ENCODE results near the gene ATOX1. TPM values are rescaled to one million over a fixed set of nuclear protein-coding genes. Genes with fewer than 3 reads are reported as not detected.

Gene ATOX1
- polyA plus RNA-seq, 3 donors from 2014 or later = 112 to 145 (median 113) TPM

- H3K4me3 Mint-ChIP-seq = peak overlapping the region in 2 of 5 donors; percentile 19 to 30
- H3K9me3 Mint-ChIP-seq = no peaks in the 10 kb centered on the region
- H3K36me3 Mint-ChIP-seq = peaks cover 0 to 14% (median 0%) of the 10 kb centered on the region in 3 donors
- peak overlapping the region in 4 of 6 donors; percentile 30 to 73 (median 62) for H3K27ac Mint-ChIP-seq
- peaks cover 52 to 72% of the 10 kb centered on the region in 2 donors for H3K4me1 Mint-ChIP-seq
- H3K27me3 Mint-ChIP-seq (ENCODE audit: low read depth in 3 of 3) = peaks cover 0 to 11% (median 5%) of the 10 kb centered on the region in 3 donors
- no peak for DNase-seq
Observed at GRCh38 chr5:151755383-151755782, 3.0 kb downstream of the ATOX1 start.

- Mint-ChIP-seq H3K27ac (peak overlapping the region in 4 of 6 donors; percentile 12 to 62 (median 24)), H3K4me3 (no peak overlapping the region), H3K36me3 (peaks cover 0 to 14% (median 0%) of the 10 kb centered on the region in 3 donors), H3K4me1 (peaks cover 32 to 60% of the 10 kb centered on the region in 2 donors), H3K27me3 (ENCODE audit: low read depth in 3 of 3) (peaks cover 0 to 7% (median 1%) of the 10 kb centered on the region in 3 donors), H3K9me3 (no peaks in the 10 kb centered on the region)
- DNase-seq = no peak
Observed at GRCh38 chr5:151751593-151751992, 6.8 kb downstream of the ATOX1 start.

DNA sequence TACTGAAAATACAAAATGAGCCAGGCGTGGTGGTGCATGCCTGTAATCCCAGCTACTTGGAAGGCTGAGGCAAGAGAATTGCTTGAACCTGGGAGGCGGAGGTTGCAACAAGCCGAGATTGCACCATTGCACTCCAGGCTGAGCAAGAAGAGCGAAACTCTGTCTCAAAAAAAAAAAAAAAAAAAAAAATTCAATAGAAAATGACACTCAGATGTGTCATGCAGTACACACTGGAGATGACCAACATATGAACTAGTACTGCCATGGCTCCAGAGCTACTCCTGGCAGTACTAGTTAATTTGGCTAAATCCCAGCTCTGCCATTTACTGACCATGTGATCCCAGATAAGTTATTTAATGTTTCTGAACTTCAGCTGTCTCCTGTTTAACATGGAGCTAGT lies 7.3 kb downstream of the ATOX1 start:
- H3K27ac Mint-ChIP-seq = no peak overlapping the region
- peaks cover 0 to 3% (median 1%) of the 10 kb centered on the region in 3 donors for H3K27me3 Mint-ChIP-seq (ENCODE audit: low read depth in 3 of 3)
- peaks cover 32 to 60% of the 10 kb centered on the region in 2 donors for H3K4me1 Mint-ChIP-seq
- no peak for DNase-seq
- no peak overlapping the region for H3K4me3 Mint-ChIP-seq
- no peaks in the 10 kb centered on the region for H3K9me3 Mint-ChIP-seq
- peaks cover 0 to 14% (median 0%) of the 10 kb centered on the region in 3 donors for H3K36me3 Mint-ChIP-seq

DNA sequence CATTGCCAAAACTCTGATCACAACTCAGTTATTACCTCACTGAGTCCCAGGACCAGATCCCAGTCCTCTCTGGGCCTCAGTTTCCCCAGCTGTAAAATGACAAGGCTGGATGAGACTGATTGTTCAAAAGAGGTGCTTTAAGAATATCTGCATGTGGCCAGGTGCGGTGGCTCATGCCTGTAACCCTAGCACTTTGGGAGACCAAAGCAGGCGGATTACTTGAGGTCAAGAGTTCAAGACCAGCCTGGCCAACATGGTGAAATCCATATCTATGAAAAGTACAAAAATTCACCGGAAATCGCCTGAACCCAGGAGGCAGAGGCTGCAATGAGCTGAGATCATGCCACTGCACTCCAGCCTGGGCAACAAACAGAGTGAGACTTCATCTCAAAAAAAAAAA lies 8.3 kb downstream of the ATOX1 start:
- DNase-seq = no peak
- no peak overlapping the region for H3K4me3 Mint-ChIP-seq
- H3K27ac Mint-ChIP-seq = peak overlapping the region in 5 of 6 donors; percentile 67 to 81 (median 74)
- peaks cover 0 to 6% (median 1%) of the 10 kb centered on the region in 3 donors for H3K27me3 Mint-ChIP-seq (ENCODE audit: low read depth in 3 of 3)
- H3K9me3 Mint-ChIP-seq = no peaks in the 10 kb centered on the region
- H3K4me1 Mint-ChIP-seq = peaks cover 33 to 60% of the 10 kb centered on the region in 2 donors
- peaks cover 0 to 14% (median 0%) of the 10 kb centered on the region in 3 donors for H3K36me3 Mint-ChIP-seq

DNA sequence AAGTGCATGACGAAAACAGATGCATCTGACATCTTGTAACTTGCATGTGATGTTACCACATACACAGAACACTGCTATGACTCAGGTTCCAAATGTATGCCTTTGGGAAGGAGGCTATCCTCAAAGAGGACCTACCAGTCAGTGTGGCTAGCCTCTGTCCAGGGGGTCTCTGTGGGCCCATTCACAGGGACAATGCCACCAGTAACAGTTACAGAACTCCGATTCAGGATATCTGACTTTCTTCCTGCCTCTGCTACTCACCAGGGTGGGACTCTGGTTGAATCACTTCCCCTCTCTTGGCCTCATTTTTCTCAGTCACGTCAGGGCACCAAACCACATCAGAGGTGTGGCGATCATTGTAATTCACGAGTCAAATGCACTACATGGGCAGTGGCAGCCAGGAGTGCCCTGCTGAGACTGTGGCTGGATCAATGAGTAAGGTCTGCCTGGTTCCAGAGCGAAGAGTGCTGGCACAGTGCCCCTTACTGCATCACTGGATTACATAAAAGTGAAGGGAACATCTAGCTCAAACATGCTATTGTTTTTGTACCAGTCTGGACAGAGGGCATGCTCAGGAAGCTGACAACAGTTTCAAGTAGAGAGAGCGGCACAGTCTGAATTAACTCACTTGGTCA lies 13.2 kb downstream of the ATOX1 start:
- H3K36me3 Mint-ChIP-seq = peaks cover 15 to 18% (median 18%) of the 10 kb centered on the region in 3 donors
- H3K4me1 Mint-ChIP-seq = peaks cover 52 to 64% of the 10 kb centered on the region in 2 donors
- DNase-seq = peak; percentile 80 to 86 (median 82)

GRCh38 chr5:151743530-151743929 lies 14.9 kb downstream of the ATOX1 start:
- Mint-ChIP-seq H3K27me3 (ENCODE audit: low read depth in 3 of 3) (peaks cover 0 to 3% (median 3%) of the 10 kb centered on the region in 3 donors), H3K27ac (peak overlapping the region; percentile 90 to 99 (median 97)), H3K36me3 (peaks cover 15 to 19% (median 18%) of the 10 kb centered on the region in 3 donors), H3K4me1 (peaks cover 53 to 61% of the 10 kb centered on the region in 2 donors), H3K4me3 (no peak overlapping the region), H3K9me3 (no peaks in the 10 kb centered on the region)
- DNase-seq = no peak

More for the DNA sequence above, 13.2 kb downstream of the ATOX1 start:
- peaks cover 0 to 7% (median under 1%) of the 10 kb centered on the region in 3 donors for H3K27me3 Mint-ChIP-seq (ENCODE audit: low read depth in 3 of 3)
- H3K9me3 Mint-ChIP-seq = no peaks in the 10 kb centered on the region
- peak overlapping the region; percentile 90 to 99 (median 97) for H3K27ac Mint-ChIP-seq
- H3K4me3 Mint-ChIP-seq = peak overlapping the region; percentile 69 to 84 (median 80)

DNA sequence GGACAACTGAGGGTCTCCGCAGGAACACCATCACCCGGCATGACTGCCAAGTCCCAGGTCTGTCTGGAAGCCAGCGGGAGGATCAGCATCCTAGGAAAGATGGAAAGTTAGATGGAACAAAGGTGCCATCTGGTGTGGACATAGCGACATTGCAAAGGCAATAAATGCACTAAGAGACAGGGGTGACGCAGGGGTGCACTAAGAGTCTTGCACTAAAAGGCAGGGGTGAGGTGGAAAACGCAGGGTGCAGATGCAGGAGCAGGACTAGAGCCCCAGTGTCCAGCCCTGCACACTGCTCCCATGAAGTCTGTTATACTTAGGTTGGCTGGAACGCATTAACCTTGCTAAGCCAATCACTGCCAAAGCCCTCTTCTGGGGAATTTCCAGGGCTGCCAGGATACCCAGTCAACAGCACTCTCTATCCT lies 15.5 kb downstream of the ATOX1 start:
- Mint-ChIP-seq H3K27ac (peak overlapping the region; percentile 46 to 98 (median 65)), H3K4me3 (no peak overlapping the region), H3K27me3 (ENCODE audit: low read depth in 3 of 3) (peaks cover 0 to 3% (median 3%) of the 10 kb centered on the region in 3 donors), H3K9me3 (no peaks in the 10 kb centered on the region), H3K4me1 (peaks cover 53 to 61% of the 10 kb centered on the region in 2 donors), H3K36me3 (peaks cover 15 to 20% (median 18%) of the 10 kb centered on the region in 3 donors)
- DNase-seq = no peak

- Mint-ChIP-seq H3K9me3 (no peaks in the 10 kb centered on the region), H3K36me3 (peaks cover 15 to 26% (median 18%) of the 10 kb centered on the region in 3 donors), H3K27ac (peak overlapping the region in 1 of 6 donors; percentile 42), H3K27me3 (ENCODE audit: low read depth in 3 of 3) (peaks cover 0 to 3% (median 3%) of the 10 kb centered on the region in 3 donors), H3K4me3 (no peak overlapping the region), H3K4me1 (peaks cover 56 to 63% of the 10 kb centered on the region in 2 donors)
- no peak for DNase-seq
Observed at GRCh38 chr5:151741678-151742423, 16.6 kb downstream of the ATOX1 start.

GRCh38 chr5:151740958-151741373 lies 17.5 kb downstream of the ATOX1 start:
- H3K9me3 Mint-ChIP-seq = no peaks in the 10 kb centered on the region
- H3K27ac Mint-ChIP-seq = peak overlapping the region; percentile 25 to 94 (median 62)
- DNase-seq = no peak
- H3K4me3 Mint-ChIP-seq = peak overlapping the region in 1 of 5 donors; percentile 34
- peaks cover 51 to 59% of the 10 kb centered on the region in 2 donors for H3K4me1 Mint-ChIP-seq
- peaks cover 15 to 26% (median 18%) of the 10 kb centered on the region in 3 donors for H3K36me3 Mint-ChIP-seq
- H3K27me3 Mint-ChIP-seq (ENCODE audit: low read depth in 3 of 3) = peaks cover 0 to 3% (median 3%) of the 10 kb centered on the region in 3 donors

- Mint-ChIP-seq H3K4me3 (peak overlapping the region in 1 of 5 donors; percentile 34), H3K27ac (peak overlapping the region; percentile 25 to 94 (median 62)), H3K36me3 (peaks cover 15 to 26% (median 18%) of the 10 kb centered on the region in 3 donors), H3K9me3 (no peaks in the 10 kb centered on the region), H3K27me3 (ENCODE audit: low read depth in 3 of 3) (peaks cover 0 to 3% (median 3%) of the 10 kb centered on the region in 3 donors), H3K4me1 (peaks cover 48 to 54% of the 10 kb centered on the region in 2 donors)
- peak; percentile 58 to 66 (median 60) for DNase-seq
Observed at GRCh38 chr5:151740336-151740942, 18.0 kb downstream of the ATOX1 start.

- Mint-ChIP-seq H3K9me3 (no peaks in the 10 kb centered on the region), H3K27ac (peak overlapping the region in 2 of 6 donors; percentile 45 to 84), H3K4me1 (peaks cover 43 to 49% of the 10 kb centered on the region in 2 donors), H3K4me3 (no peak overlapping the region), H3K36me3 (peaks cover 15 to 26% (median 18%) of the 10 kb centered on the region in 3 donors), H3K27me3 (ENCODE audit: low read depth in 3 of 3) (peaks cover 0 to 3% (median 0%) of the 10 kb centered on the region in 3 donors)
- DNase-seq = no peak
Observed at GRCh38 chr5:151739939-151740335, 18.5 kb downstream of the ATOX1 start.

DNA sequence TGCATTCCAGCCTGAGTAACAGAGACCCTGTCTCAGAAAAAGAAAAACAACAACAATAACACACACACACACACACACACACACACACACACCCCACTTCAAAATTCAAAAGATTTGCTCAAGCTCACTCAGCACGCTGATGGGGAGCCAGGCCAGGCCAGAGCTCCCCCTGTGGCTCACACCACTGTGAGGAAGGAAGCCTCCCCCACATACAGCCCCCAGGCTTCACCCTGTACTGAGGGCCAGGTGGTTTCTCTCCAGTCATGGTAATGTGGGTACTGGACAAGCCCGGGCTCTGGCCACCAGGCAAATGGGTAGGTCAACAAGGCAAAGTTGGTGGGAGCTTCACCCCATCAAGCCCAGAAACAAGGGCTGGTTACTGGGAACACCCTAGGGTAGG lies 19.0 kb downstream of the ATOX1 start:
- no peak for DNase-seq
- Mint-ChIP-seq H3K36me3 (peaks cover 15 to 26% (median 18%) of the 10 kb centered on the region in 3 donors), H3K27ac (no peak overlapping the region), H3K4me1 (peaks cover 38 to 43% of the 10 kb centered on the region in 2 donors), H3K27me3 (ENCODE audit: low read depth in 3 of 3) (peaks cover 0 to 3% (median 0%) of the 10 kb centered on the region in 3 donors), H3K9me3 (no peaks in the 10 kb centered on the region), H3K4me3 (no peak overlapping the region)

GRCh38 chr5:151738125-151738848 lies 20.1 kb downstream of the ATOX1 start:
- DNase-seq = no peak
- peaks cover 13 to 29% (median 16%) of the 10 kb centered on the region in 3 donors for H3K36me3 Mint-ChIP-seq
- H3K9me3 Mint-ChIP-seq = no peaks in the 10 kb centered on the region
- peaks cover 0 to 3% (median 0%) of the 10 kb centered on the region in 3 donors for H3K27me3 Mint-ChIP-seq (ENCODE audit: low read depth in 3 of 3)
- H3K4me3 Mint-ChIP-seq = no peak overlapping the region
- peak overlapping the region in 2 of 6 donors; percentile 16 to 35 for H3K27ac Mint-ChIP-seq
- H3K4me1 Mint-ChIP-seq = peaks cover 29 to 32% of the 10 kb centered on the region in 2 donors

Data from immature natural killer cell (primary cell).